Suppressor macrophage treated with lipopolysaccharide for 4 hours (primary cell): ENCODE results near the gene PHETA1.

Experiments used
- DNase-seq: peaks from one replicate; pipeline ENCODE4 v3.0.0-alpha.2; 2020

PHETA1 gene

DNA sequence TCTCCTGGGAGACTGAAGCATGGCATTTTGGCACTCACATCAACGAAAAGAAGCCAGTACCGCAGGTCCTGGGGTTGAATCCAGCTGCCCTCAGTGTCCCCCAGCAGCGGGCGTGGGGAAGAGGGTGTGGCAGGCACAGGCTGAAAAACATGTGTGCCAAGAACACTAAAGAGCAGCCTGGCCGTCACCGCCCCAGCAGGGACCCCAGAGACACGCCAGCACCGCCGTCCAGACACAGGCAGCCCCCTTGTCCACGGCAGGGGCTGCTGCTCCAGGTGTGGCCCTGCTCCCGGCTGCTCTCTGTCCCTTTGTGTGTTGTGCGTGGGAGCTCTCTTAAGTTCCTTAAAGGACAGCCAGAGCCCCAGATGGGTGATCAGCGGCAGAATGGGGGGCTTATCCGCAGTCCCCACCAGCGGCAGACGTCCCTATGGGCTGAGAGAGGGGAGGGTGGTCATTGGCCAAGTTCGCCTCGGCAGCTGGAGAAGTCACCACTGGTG, 556 bp downstream of the PHETA1 start:
- DNase-seq: no peak

DNA sequence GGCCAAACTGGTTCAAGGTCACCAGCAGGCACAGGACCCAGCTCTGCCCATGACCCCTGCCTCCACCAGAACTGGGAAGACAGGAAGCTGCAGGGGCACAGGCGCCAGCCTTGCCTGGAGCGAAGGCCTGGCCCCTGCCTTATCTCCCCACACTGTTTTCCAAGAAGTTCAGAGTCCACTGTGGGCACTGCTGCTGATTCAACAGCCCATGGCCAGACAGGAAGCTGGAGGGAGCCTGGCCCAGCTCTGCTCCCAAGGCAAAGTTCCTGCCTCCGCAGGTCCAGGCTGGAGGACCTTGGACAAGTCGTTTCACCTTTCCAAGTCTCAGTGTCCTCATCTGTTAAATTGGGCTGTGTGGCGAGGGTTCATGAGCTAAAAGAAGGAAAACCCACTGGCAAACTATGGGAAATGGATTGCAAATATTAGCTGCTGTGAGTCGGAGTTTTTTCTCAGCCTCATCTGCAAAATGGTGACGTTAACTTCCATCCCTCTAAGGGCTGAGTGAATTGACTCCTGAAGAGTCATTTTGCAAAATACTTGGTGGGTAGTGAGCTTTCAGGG, 1.2 kb downstream of the PHETA1 start:
- DNase-seq: peak; percentile 22

DNA sequence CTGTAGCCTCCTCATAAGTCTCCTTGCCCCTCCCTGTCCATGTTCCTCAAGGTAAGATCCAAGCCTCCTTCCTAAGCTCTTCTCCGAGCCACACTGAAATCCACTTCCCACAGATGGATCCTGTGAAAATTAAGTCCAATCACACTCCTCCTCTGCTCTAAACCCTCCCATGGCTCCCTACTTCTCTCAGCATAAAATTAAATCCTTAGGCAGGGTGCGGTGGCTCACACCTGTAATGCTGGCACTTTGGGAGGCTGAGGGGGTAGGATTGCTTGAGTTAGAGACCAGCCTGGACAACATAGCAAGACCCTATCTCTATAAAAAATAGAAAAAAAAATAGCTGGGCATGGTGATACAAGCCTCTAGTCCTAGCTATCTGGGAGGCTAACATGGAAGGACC, 2.3 kb downstream of the PHETA1 start:
- no peak for DNase-seq

DNA sequence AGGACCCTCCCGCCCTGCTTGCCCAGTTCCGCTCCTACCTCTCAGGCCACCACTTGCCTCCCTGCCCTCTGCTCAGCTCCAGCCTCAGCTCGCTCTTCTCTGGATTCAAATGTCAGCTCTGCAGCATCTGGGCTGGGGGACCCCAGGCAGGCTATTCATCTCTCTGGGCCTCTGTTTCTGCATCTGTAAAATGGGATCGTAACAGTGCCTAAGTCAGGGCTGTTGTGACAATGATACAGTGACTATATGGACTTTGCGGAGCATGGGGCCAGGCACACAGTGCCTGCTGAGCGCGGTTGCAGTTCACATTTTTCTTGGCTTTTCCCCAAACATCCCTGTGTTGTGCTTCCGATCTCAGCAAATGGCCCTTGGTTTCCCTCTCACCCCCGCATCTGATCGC, 2.8 kb downstream of the PHETA1 start:
- no peak for DNase-seq

DNA sequence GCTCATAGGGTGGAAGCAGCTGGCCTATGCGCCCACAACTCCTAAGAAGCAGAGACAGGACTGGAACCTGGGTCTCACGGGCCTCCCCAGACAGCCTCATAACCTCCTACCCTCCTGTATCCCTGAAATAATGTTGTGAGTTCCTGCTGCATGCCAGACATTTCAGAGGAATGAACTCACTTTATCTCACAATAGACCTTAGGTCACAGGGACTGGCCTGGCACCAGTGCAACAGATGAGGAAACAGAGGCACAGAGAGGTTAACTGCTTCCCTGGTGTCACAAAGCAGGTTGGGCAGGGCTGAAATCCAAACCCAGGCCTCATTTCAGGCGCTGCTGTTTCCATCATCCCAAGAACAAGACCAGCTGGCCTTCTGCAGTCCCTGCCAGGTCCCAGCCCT, 5.3 kb downstream of the PHETA1 start:
- DNase-seq: no peak

DNA sequence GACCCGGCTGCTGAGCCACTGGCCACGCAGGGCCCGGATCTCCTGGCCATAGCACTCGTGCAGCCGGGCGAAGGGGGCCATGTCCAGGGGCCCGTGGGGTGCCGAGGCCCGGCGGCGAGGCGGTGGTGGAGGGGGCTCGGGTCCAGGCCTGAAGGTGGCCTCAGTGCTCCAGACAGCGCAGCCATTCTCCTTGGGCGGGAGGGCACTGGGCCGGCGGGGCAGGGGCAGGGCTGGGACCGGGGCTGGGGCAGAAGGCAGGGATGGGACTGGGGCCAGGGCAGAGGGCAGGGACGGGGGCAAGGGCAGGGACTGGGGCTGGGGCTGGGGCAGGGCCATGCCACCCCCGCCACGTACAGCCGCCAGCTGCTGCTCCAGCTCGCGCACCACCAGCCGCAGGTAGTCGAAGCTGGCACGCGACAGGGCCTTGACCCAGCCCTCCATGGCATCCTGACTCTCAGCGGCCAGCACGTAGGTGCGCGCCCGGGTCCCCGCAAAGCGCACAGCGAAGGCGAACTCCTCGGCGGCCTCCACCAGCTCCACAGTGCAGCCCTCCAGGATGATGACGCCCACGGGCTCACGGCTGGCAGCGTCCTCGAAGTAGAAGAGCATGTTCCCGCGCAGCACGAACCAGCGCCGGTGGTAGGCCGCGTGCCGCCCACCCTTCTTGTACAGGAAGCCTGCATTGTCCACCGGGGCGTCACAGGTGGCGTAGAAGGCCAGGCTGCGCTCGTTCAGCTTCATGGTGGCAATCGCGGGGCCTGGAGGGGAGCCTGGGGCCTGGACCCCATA, 6.0 kb downstream of the PHETA1 start:
- no peak for DNase-seq

DNA sequence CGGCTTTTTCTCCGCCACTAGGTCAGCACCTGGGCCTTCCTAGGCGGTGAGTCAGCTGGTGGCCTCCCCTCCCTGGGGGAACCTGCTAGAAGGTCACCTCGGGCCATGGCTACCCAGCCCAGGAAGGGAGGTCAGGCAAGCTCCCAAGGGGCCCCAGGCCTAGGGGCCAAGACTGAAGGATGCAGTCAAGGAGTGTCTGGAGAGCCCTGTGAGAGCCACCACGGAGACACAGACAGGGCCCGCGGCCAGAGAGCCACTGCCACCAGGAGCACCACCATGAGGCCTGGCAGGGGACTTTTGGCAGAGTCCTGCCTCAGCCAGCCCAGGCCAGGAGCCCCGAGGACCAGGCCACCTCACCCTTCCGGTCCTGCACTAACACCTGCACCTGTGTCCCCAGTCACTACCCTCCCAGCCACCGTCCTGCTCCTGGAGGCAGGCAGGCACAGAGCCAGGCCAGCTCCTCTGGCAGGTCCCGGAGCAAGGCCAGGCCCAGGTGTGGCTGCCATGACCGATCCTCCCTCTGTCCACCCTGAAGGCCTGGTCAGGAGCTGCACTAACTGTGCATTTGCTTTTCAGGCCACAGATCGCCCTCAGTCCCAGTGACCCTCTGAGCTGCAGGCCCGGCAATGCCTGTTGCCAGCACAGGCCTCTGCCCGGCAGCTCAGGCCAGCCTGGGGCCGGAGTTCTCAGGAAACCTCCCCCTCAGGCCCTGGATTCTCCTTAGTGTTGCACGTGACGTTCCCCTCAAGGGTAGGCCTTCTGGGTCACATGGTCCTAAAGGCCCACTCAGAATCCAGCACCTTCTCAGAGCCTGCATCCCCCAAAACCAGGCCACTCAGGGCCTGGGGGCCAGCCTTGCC, 6.9 kb downstream of the PHETA1 start:
- DNase-seq: no peak

DNA sequence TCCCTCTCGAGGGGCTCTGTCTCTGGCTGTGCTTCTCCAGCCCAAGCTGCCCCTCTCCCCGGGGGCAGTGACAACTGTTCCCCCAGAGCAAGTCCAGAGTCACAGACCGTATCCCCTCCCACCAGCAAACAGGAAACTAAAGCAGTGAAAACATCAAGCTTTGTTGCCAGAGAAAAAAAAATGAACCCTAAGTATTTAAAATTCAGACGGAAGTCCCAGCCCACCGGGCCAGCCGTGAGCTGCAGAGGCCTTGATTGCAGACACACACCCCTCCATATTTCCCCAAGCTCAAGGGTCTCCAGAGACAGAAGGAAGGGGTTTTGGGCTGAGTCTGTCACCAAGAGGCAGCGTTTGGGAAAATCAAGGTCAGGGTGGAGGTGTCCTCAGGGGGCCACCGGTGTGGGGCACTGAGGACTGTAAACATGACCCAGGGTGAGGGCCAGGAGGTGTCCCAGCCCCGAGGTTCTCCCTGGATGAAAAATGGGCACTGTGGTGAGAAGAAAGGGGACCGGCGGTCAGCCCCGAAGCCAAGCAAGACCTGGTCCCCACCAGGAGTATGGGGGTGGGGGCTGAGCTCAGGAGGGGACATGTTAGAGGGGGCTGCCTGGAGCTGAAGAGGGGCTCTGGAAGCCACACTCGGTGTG, 7.7 kb downstream of the PHETA1 start:
- no peak for DNase-seq

DNA sequence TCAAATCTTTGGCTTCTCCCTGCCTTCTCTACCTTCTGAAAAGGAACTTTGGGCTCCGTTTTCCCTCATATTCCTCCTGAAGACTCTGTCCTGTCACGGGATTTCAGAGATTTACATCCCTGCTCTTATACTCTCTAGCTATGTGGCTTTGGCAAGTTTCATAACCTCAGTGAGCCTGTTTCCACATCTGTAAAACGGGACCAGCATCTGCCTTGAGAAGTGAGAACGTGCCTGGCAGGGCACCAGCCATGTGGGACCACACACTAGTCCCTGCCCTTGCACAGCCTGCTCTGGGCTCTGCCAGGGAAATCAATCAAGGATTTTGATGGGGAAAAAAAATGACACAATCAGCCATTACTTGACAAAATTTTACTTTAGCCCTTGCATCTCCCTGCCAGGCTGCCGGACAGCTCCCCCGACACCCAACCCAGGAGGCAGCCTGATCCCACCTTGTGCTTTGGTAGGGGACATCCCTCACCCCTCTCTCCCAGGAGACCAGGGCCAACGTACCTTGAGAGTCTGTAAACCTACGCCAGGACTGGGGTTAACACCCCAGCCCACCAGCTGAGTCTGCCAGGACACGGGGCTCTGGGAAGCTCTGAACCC, 8.5 kb downstream of the PHETA1 start:
- no peak for DNase-seq

DNA sequence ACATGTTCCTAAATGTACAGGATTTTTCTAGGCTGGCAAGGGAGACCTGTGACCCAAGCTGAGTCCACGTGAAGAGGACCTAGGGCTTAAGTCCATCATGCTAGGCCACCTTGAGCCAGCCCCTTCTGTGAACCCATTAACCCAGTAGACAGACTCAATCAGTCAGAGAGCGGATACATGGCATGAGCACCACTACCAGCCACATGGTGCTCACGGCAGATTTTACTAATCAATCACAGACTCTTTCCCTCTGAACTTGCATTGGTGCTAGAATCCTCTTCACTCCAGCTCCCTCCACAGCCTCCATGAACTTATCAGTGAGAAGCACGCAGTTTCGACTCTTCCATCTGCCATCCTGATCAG, 9.0 kb downstream of the PHETA1 start:
- no peak for DNase-seq

DNA sequence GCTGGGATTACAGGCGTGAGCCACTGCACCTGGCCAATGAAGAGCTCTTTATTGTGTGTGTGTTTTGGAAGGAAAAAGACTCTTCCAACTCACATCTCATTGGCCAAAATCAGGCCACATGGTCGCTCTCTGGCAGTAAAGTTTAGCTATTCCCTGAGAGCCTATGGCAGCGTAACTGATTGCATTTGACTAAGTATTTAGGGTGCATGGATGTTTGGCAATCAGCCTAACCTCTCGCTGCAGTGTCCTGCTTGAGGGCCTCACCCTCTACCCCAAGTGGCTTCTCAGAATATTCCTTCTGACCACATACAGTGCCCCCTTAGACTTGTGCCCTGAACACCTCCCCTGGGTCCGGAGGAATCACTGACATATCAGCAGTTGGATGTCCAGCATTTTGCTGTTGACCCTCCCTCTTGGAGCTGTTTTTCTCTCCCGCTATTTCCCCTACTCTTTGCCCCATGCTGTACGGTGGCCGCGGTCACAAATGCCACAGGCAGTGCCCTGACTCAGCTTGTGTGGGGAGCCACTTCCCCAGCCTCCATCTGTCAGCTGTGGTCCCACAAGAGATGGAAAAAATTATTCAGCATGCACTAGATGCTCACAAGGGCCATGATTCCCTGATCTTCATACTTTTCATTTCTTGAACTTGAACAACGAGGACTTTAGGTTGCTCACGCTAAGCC, 9.5 kb downstream of the PHETA1 start:
- peak; percentile 73 for DNase-seq

DNA sequence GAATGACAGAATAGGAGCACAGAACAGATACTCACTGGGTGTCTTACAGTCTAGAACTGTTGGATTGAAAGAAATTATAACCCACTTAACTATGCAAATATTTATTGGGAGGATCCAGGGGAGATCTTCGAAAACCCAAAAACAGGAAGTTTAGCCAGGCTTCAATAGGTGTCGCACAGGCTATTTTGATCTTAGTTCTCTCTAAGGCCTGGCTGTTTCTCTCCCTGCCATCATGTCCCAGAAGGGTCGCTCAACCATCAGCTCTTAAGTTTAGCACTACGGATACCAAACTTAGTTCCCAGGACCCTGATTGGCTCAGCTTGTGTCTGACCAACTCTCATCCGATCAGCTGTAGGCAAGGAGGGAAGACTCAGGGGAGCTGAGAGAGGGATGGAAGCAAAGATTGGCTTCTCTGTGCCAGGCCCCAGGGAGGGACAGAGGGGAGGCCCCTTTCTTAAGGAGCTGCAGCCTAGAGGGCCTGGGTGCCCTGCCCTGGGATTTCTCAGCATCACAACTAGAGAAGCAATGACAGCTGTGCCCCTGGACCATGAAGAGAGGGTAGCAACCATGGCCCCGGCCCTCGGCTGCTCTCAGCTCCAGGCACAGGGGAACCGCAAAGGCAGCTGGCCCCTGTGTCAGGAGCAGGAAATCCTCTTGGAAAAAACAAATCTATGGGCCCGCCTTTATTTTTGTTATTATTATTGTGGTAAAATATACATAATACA, 13.5 kb downstream of the PHETA1 start:
- DNase-seq: no peak

DNA sequence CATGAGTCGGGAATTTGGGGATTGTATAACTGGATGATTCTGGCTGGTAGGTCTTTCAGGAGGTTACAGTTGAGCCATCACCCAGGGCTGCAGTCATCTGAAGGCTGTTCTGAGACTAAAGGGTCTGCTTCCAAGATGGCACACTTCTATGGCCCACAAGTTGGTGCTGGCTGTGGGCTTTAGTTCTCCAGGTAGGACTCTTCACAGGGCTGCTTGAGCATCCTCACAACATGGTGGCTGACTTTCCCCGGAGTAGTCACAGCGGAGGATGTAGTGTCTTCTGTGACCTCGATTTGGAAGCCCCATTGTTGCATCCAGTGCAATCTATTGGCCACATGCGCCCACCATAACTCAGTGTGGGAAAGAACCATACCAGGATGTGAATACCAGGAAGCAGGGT, 14.4 kb downstream of the PHETA1 start:
- DNase-seq: no peak

DNA sequence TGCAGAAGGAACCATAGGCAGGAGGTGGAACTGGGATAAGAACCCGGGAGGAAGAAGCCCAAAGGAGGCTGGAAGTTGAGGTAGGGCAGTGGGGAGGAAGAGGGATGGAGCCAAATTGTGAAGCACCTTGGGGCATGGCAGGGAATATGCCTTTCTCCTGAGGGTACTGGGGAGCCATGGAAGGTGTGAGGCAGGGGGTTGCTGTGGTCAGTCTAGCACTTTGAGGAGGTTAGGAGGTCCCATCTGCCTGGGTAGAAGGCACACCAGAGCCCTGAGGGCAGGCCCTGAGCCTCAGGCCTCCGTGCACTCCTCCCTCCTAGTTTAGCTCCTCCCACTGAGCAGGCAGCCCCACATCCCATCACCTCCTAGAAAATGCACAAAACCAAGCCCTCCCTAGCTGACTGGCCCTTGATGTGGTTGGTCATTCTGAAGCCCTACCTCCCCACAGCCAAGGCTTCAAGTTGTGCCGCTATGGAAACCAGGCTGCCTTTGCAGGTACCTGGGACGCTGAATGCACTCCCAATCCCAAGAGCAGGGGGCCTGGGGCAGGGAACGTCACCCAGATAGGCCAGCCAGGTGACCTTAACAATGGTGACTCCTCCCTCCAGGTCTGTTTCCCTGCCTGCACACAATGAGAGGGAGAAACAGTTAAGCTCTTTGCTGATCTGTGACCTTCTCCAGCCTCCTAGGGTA, 15.1 kb downstream of the PHETA1 start:
- DNase-seq: no peak

DNA sequence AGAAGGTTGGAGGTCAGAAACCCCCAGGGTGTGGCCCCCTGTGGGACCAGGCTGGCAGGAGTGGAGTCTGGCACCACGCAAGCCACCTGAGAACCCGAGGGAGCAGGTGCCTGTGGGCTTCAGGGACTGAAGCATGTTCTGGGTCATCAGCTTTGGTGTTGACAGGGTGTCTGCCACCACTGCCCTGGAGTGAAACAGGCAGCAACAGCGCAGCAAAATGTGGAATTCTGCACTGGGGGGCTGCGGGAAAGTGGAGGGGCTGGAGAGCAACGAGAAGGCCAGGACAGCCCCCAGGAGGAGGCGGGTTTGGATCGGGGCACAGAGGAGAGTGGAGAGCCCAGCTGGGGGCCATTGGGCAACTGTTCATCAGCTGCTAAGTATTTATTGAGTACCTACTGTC, 15.9 kb downstream of the PHETA1 start:
- DNase-seq: no peak

DNA sequence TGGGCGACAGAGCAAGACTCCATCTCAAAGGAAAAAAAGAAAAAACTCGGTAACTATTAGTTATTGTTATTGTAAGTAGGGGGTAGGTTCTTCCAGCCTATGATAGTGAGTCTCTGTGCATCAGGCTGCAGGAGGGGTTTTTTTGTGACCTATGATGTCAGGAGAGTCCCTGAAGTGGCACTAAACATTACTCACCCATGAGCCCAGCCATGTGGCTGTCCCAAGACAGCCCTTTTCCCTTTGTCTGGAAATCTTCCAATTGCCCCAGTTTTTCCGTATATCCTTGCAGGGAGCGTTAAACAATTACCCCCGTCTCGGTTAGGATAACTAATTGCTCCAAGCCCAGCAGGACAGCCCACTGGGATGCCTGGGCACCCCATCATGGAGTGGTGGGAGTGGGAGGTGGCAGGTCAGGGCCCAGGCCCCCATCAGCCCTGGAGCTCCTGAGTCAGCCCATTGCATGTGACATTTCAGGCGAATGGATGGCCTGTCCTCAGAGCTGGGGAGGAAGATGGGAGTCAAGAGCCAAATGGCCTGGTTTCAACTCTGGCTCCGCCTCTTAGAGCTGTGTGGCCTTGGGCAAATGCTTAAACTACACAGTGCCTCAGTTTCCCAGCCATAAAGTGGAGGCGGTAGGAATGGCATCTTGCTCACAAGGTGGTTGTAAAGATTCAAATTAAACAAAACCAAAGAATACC, 16.4 kb downstream of the PHETA1 start:
- peak; percentile 37 for DNase-seq

DNA sequence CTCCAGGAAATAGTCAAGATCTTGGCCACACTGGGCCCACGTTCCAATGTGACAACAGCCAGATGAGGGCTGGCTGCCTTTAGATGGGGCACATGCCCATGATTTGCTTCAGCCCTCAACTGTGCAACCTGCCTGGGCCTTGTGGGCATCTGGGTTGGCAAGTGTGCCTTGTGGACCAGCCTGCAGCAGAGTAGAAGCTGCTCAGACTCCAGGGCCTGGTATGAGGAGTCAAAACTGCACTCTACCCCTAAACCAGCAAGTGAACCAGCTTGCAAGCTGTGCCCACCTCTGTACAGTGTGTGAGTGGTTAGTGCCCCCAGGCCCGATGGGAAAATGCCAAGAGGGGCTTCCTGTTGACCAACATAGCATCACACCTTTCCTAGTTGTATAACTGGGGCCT, 17.9 kb downstream of the PHETA1 start:
- DNase-seq: no peak

DNA sequence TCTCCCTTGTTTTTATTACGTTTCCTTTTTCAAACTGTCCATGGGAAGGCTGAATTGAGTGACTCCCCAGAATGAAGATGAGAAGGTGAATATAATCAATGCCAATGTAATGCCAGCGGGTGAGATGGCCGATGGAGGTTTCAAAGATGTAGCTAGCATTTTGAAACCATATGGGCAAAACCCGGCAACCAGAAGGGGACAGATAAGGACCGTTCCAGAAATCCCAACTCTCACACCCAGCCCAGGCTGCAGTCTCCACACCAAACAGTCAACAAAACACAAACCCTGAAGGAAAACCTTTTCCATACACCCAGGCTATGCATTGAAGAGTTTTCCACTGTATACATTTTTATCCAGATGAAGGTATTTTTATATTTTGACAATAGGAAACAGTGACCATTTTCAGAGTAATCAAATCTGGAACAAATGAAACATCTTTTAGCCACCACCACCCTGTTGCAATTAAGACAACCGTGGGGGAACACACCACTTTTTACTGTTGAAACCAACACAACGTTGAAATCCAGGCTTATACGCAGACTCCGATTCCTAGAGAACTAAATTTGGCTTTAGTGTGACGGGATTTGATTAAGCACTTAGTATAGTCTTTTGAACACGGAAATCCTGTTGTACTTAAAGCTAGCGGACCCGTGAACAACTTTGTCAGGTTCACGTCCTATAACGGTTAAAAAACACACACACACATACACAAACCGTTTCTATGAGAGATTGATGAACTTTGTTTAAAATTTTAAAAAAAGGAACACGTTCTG, 19.0 kb downstream of the PHETA1 start:
- no peak for DNase-seq

DNA sequence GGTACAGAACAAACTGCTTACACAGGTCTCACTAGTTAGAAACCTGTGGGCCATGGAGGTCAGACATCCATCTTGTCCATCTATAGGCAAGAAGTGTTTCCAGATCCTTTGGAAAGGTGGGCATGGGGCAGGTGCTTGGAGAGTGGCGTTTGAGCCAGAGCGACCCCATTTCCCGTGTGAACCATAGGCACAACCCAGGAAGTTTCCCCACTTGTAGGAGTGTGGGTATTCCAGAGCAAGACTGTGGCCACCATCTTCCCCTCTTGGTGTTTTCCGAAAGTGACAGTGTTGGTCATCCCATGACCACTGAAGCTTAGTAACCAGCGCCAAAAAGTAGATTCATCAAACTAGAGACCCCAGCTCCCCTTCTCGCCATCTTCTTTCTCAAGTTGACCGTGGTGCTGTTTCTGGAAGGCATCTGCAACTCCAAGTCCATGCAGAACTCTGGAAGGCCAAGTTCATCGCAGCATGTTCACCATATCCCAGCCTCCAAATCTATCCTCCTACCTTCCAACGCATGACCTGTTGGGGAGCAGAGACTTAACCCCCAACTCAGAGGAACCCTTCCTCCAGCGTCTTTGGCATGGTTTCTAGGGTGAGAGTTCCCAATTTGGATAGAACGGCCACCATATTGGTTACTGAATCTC, 19.7 kb downstream of the PHETA1 start:
- DNase-seq: no peak
